GM12878 (cell line): ENCODE measurements around the gene PPP1R26. TPM values are rescaled to one million over a fixed set of nuclear protein-coding genes. Genes with fewer than 3 reads are reported as not detected.

Experiments
- ATAC-seq: fragments of 200-7000 bp; cut with Tn5 transposase; 3 replicates; pipeline ENCODE4 v1.9.1; 2020; ENCODE audit warnings: mild to moderate bottlenecking, moderate library complexity
- BruUV-seq: library from RNA; stranded (reverse); fragments of 400-500 nt; replicated peaks from 2 replicates; lab custom pipeline; 2021; lab: Mats Ljungman, UMichigan
- CTCF ChIA-PET: fragments of 300-600 bp; sonication (Branson Sonifier 250); formaldehyde crosslinking; extraction: SDS; loops from one replicate; lab custom pipeline; 2021; ENCODE audit warnings: inconsistent platforms; lab: Yijun Ruan, JAX
- POLR2A ChIA-PET: fragments of 350-600 bp; formaldehyde crosslinking; extraction: SDS; loops from one replicate; lab custom pipeline; 2021; ENCODE audit warnings: inconsistent platforms; lab: Charles Lee
- RAD21 ChIA-PET: fragments of 300-600 bp; sonication (Branson Sonifier 250); formaldehyde crosslinking; loops from one replicate; lab custom pipeline; 2023; ENCODE audit warnings: antibody characterized with exemption; ENCODE audit not compliant: unreplicated experiment; lab: Charles Lee
- SMC1A ChIA-PET: fragments of 300-600 bp; sonication (Branson Sonifier 250); formaldehyde crosslinking; loops from one replicate; lab custom pipeline; 2023; ENCODE audit not compliant: unreplicated experiment, uncharacterized antibody; lab: Charles Lee
- DNase-seq: peaks from one replicate; pipeline ENCODE4 v3.0.0-alpha.2; 2011; ENCODE audit warnings: low read depth, low spot score
- FAIRE-seq: peaks from 3 replicates; lab custom pipeline; 2011; peaks lifted over from hg19 to GRCh38; lab: Jason Lieb, UNC
- H2AFZ ChIP-seq: 2 replicates; pipeline ENCODE4 v1.6.0; 2011; ENCODE audit warnings: low read depth, low read length, control low read depth; ENCODE audit not compliant: control insufficient read depth
- H3K27ac ChIP-seq: 2 replicates; pipeline ENCODE4 v1.5.1; 2011; ENCODE audit warnings: control low read depth; ENCODE audit not compliant: control insufficient read depth, insufficient read depth
- H3K27me3 ChIP-seq, 2 experiments: replicated peaks in 1 of 2; 2 replicates each; pipeline versions ENCODE4 v1.6.0 to v1.6.1; 2011; ENCODE audit warnings: low read length in 1 of 2; ENCODE audit not compliant: control insufficient read depth in 2 of 2, insufficient read depth in 2 of 2
- H3K36me3 ChIP-seq, 2 experiments: 2 replicates each; pipeline ENCODE4 v1.5.1; 2011; ENCODE audit warnings: low read length in 1 of 2; ENCODE audit not compliant: control insufficient read depth in 2 of 2, insufficient read depth in 2 of 2
- H3K4me1 ChIP-seq: 2 replicates; pipeline ENCODE4 v1.6.1; 2011; ENCODE audit warnings: mild to moderate bottlenecking, low read length, moderate library complexity, mixed read lengths; ENCODE audit not compliant: control insufficient read depth, insufficient read depth
- H3K4me2 ChIP-seq: 2 replicates; pipeline ENCODE4 v1.6.0; 2011; ENCODE audit warnings: control low read depth; ENCODE audit not compliant: control insufficient read depth, insufficient read depth
- H3K4me3 ChIP-seq: fragments of 200-600 bp; sonication (generic); 2 replicates; pipeline ENCODE4 v1.5.1; 2016
- H3K79me2 ChIP-seq: 2 replicates; pipeline ENCODE4 v1.6.0; 2011; ENCODE audit warnings: low read length; ENCODE audit not compliant: control insufficient read depth, insufficient read depth
- H3K9ac ChIP-seq: 2 replicates; pipeline ENCODE4 v1.8.0; 2011; ENCODE audit warnings: low read length, control low read depth, mixed read lengths; ENCODE audit not compliant: control insufficient read depth, insufficient read depth
- H3K9me3 ChIP-seq: replicated peaks from 3 replicates; pipeline ENCODE4 v1.5.1; 2011; ENCODE audit warnings: mild to moderate bottlenecking, low read length; ENCODE audit not compliant: control insufficient read depth, insufficient read depth
- H4K20me1 ChIP-seq: 2 replicates; pipeline ENCODE4 v1.6.0; 2011; ENCODE audit not compliant: control insufficient read depth, insufficient read depth
- BACH1 ChIP-seq: fragments of 450-650 bp; IDR thresholded peaks from 2 replicates; pipeline ENCODE4 v1.6.1; 2017; ENCODE audit warnings: mild to moderate bottlenecking, borderline replicate concordance
- ESRRA ChIP-seq: IDR thresholded peaks from 2 replicates; pipeline ENCODE4 v1.6.1; 2012; ENCODE audit warnings: mild to moderate bottlenecking, low read length, improper control_type of control experiment
- FOXM1 ChIP-seq: IDR thresholded peaks from 2 replicates; pipeline ENCODE4 v1.6.1; 2012; ENCODE audit warnings: low read depth, mild to moderate bottlenecking, inconsistent platforms, low read length, moderate library complexity
- IKZF2 ChIP-seq, 2 experiments: fragments of 450-650 bp; IDR thresholded peaks; 2 replicates each; pipeline ENCODE4 v1.6.1; 2017; ENCODE audit warnings: mild to moderate bottlenecking in 2 of 2, moderate library complexity in 2 of 2
- JUNB ChIP-seq: IDR thresholded peaks from 2 replicates; pipeline ENCODE4 v1.6.1; 2016; ENCODE audit warnings: antibody characterized with exemption, mild to moderate bottlenecking
- NFXL1 ChIP-seq: fragments of 450-650 bp; IDR thresholded peaks from 2 replicates; pipeline ENCODE4 v1.6.1; 2017; ENCODE audit warnings: antibody characterized with exemption, mild to moderate bottlenecking, borderline replicate concordance
- NFYA ChIP-seq: IDR thresholded peaks from 2 replicates; pipeline ENCODE4 v1.6.1; 2011; ENCODE audit warnings: low read depth, mild to moderate bottlenecking, low read length, improper control_type of control experiment, borderline replicate concordance
- NR2F1 ChIP-seq: fragments of 450-650 bp; conservative IDR thresholded peaks from 2 replicates; pipeline ENCODE4 v1.6.1; 2017; ENCODE audit warnings: mild to moderate bottlenecking
- SPI1 ChIP-seq: IDR thresholded peaks from 2 replicates; pipeline ENCODE4 v1.6.1; 2011; ENCODE audit warnings: low read depth, mild to moderate bottlenecking, low read length, moderate library complexity, borderline replicate concordance; ENCODE audit not compliant: insufficient read depth
- SUZ12 ChIP-seq: fragments of 200-600 bp; sonication (generic); IDR thresholded peaks from one replicate; pipeline ENCODE4 v1.6.1; 2018; ENCODE audit warnings: antibody characterized with exemption, mild to moderate bottlenecking; ENCODE audit not compliant: unreplicated experiment
- ZNF207 ChIP-seq: fragments of 450-650 bp; IDR thresholded peaks from 2 replicates; pipeline ENCODE4 v1.6.1; 2014; ENCODE audit warnings: antibody characterized with exemption, mild to moderate bottlenecking, borderline replicate concordance
- WGBS: methylation state at CpG from one replicate; pipeline ENCODE4 v1.1.6; 2016; ENCODE audit warnings: low lambda C conversion rate; ENCODE audit not compliant: insufficient replicate concordance, insufficient coverage; ENCODE audit errors: missing lambda C conversion rate; 5-methylcytosine and 5-hydroxymethylcytosine counted together
- in situ Hi-C: fragments of 300-500 bp; cut with MboI; formaldehyde crosslinking; loops from 9 replicates; pipeline ENCODE4 v1.14.3; 2018; ENCODE audit warnings: mixed read lengths
- intact Hi-C: fragments of 100-400 bp; cut with micrococcal nuclease; formaldehyde crosslinking; loops from one replicate; pipeline ENCODE4 v1.14.2; 2022; ENCODE audit not compliant: unreplicated experiment
- polyA plus RNA-seq, 11 experiments: library from polyadenylated mRNA; depleted of rRNA in 4 of 11; unstranded in 6 of 11; stranded (reverse) in 5 of 11; fragments of >200 nt; fragmentation: Nextera tagmentation in 4 of 11; fragmentation: Illumina TruSeq in 1 of 11; extraction: Ambion mirVana in 4 of 11; extraction: Trizol in 1 of 11; gene quantifications; 1 replicate in 1 of 11; 2 replicates in 10 of 11; pipeline versions ENCODE4 v1.2.1 to v1.2.3, GENCODE V29; 2011 to 2016; ENCODE audit warnings: inconsistent platforms in 2 of 11, missing spikeins in 2 of 11, low read depth in 1 of 11
- total RNA-seq, 4 experiments: library from RNA; depleted of rRNA in 3 of 4; stranded (reverse); fragments of >200 nt in 3 of 4; fragmentation: Illumina TruSeq in 1 of 4; extraction: Trizol in 1 of 4; gene quantifications; 2 replicates each; pipeline versions ENCODE4 v1.2.1 to v1.2.3, GENCODE V29; 2013 to 2021
- TF ChIP-seq, protein P1 (sequence below): fragments of 450-650 bp; IDR thresholded peaks from 2 replicates; pipeline ENCODE4 v1.6.1; 2017; ENCODE audit warnings: borderline replicate concordance
- TF ChIP-seq, protein P2 (sequence below): IDR thresholded peaks from 2 replicates; pipeline ENCODE4 v1.6.1; 2012; ENCODE audit warnings: low read depth, low read length, improper control_type of control experiment
- TF ChIP-seq, protein P3 (sequence below): IDR thresholded peaks from 2 replicates; pipeline ENCODE4 v1.6.1; 2011; ENCODE audit warnings: mild to moderate bottlenecking, low read depth, low read length, moderate library complexity; ENCODE audit not compliant: insufficient replicate concordance
- TF ChIP-seq, protein P4 (sequence below): fragments of 450-650 bp; IDR thresholded peaks from 2 replicates; pipeline ENCODE4 v1.6.1; 2016; ENCODE audit warnings: mild to moderate bottlenecking, moderate library complexity, borderline replicate concordance

The PPP1R26 gene
- total and polyA plus RNA-seq, 10 of the 15 experiments (the other 5 are each of a cell fraction or from before 2014, with no cell fraction given): 0.02 to 1.9 (median 0.18) TPM

DNA sequence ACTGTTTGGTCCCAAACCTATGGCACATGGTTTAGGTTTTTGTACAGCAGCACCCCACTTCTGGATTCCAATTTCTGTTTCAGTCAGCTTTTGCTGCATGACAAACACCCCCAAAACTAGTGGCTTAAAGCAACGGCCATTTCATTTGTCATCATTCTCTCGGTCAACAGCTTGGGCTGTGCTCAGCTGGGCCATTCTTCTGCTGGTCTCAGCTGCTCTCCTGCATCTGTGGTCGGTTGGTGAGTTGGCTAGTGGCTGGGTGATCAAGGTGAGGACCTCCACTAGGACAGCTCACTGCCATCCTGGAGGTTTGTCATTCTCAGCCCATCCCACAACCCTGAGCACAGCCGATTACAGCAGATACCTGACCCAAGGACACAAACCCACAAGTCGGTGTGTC lies 24.8 kb upstream of the PPP1R26 start (continued):
- TF ChIP-seq, protein P1, sequence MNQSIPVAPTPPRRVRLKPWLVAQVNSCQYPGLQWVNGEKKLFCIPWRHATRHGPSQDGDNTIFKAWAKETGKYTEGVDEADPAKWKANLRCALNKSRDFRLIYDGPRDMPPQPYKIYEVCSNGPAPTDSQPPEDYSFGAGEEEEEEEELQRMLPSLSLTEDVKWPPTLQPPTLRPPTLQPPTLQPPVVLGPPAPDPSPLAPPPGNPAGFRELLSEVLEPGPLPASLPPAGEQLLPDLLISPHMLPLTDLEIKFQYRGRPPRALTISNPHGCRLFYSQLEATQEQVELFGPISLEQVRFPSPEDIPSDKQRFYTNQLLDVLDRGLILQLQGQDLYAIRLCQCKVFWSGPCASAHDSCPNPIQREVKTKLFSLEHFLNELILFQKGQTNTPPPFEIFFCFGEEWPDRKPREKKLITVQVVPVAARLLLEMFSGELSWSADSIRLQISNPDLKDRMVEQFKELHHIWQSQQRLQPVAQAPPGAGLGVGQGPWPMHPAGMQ: no peak
- TF ChIP-seq IKZF2 (IDR thresholded peaks at IDR 0.05) (no peak), JUNB (no peak), NR2F1 (no peak), SUZ12 (no peak)
- TF ChIP-seq, protein P2, sequence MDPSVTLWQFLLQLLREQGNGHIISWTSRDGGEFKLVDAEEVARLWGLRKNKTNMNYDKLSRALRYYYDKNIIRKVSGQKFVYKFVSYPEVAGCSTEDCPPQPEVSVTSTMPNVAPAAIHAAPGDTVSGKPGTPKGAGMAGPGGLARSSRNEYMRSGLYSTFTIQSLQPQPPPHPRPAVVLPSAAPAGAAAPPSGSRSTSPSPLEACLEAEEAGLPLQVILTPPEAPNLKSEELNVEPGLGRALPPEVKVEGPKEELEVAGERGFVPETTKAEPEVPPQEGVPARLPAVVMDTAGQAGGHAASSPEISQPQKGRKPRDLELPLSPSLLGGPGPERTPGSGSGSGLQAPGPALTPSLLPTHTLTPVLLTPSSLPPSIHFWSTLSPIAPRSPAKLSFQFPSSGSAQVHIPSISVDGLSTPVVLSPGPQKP: no peak
- TF ChIP-seq, protein P3, sequence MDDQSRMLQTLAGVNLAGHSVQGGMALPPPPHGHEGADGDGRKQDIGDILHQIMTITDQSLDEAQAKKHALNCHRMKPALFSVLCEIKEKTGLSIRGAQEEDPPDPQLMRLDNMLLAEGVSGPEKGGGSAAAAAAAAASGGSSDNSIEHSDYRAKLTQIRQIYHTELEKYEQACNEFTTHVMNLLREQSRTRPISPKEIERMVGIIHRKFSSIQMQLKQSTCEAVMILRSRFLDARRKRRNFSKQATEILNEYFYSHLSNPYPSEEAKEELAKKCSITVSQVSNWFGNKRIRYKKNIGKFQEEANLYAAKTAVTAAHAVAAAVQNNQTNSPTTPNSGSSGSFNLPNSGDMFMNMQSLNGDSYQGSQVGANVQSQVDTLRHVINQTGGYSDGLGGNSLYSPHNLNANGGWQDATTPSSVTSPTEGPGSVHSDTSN: no peak
- TF ChIP-seq, all 136 proteins: peak for 0

DNA sequence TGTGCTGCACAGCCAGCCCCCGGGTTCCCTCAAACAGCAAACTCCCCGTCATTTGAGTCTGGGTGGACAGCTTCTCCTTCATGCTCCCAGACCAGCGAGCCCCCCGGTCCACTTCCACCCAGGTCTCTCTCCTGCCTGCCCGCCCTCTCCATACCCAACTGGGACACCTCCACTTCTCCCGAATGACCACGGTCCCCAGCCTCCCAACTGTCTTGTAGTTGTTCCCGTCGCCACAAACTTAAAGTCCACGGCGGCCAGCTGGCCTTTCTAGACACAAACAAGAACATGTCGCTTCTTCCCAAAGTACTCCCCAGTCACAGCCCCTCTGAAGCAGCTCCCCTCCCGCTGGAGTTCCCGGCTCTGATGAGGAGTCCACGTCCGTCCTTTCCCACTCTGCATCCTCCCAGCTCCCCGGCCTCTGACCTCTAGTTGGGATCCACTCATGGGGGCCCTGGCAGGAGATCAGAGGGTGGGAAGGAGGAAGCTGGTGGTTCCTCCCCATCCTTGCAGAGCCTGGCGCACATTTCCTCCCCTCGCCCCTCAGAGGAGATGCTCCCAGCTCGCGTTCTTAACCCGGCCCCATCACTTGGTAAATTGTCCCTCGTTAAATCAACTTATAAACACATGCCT lies 24.1 kb upstream of the PPP1R26 start:
- ChIA-PET SMC1A (no interaction called here), POLR2A (no interaction called here), RAD21 (no interaction called here), CTCF (no interaction called here)
- no peak for FAIRE-seq
- Histone ChIP-seq H3K9me3 (no peaks in the 10 kb centered on the region; the same call in 2 of the 3 replicates), H3K27ac (no peak overlapping the region), H3K4me3 (no peak overlapping the region), H2AFZ (no peak overlapping the region), H3K4me2 (no peak overlapping the region), H3K36me3 (no peaks in the 10 kb centered on the region), H3K9ac (no peak overlapping the region), H4K20me1 (no peaks in the 10 kb centered on the region), H3K4me1 (no peaks in the 10 kb centered on the region), H3K79me2 (no peaks in the 10 kb centered on the region), H3K27me3 (peaks cover 0 to 4% of the 10 kb centered on the region in 2 experiments; a peak in 1 of 4 replicates)
- BruUV-seq: no TSS peak
- WGBS: 42% methylated on average over 23 of the region's 23 CpGs
- in situ Hi-C loops: no loop called here
- no peak for DNase-seq
- intact Hi-C loops: no loop called here
- ATAC-seq: no peak
- TF ChIP-seq NFYA (no peak), SPI1 (no peak), SUZ12 (no peak), FOXM1 (no peak), BACH1 (no peak), ESRRA (no peak), ZNF207 (no peak), NFXL1 (no peak)
- TF ChIP-seq, protein P4, sequence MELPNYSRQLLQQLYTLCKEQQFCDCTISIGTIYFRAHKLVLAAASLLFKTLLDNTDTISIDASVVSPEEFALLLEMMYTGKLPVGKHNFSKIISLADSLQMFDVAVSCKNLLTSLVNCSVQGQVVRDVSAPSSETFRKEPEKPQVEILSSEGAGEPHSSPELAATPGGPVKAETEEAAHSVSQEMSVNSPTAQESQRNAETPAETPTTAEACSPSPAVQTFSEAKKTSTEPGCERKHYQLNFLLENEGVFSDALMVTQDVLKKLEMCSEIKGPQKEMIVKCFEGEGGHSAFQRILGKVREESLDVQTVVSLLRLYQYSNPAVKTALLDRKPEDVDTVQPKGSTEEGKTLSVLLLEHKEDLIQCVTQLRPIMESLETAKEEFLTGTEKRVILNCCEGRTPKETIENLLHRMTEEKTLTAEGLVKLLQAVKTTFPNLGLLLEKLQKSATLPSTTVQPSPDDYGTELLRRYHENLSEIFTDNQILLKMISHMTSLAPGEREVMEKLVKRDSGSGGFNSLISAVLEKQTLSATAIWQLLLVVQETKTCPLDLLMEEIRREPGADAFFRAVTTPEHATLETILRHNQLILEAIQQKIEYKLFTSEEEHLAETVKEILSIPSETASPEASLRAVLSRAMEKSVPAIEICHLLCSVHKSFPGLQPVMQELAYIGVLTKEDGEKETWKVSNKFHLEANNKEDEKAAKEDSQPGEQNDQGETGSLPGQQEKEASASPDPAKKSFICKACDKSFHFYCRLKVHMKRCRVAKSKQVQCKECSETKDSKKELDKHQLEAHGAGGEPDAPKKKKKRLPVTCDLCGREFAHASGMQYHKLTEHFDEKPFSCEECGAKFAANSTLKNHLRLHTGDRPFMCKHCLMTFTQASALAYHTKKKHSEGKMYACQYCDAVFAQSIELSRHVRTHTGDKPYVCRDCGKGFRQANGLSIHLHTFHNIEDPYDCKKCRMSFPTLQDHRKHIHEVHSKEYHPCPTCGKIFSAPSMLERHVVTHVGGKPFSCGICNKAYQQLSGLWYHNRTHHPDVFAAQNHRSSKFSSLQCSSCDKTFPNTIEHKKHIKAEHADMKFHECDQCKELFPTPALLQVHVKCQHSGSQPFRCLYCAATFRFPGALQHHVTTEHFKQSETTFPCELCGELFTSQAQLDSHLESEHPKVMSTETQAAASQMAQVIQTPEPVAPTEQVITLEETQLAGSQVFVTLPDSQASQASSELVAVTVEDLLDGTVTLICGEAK: no peak
